ENCODE results near the gene FMNL2.

FMNL2 gene

GRCh38 chr2:152623775-152624174 is 288.8 kb downstream of the FMNL2 start:
- no peak for DNase-seq

GRCh38 chr2:152624805-152625204 is 289.8 kb downstream of the FMNL2 start:
- DNase-seq: no peak

GRCh38 chr2:152626911-152627339 is 292.0 kb downstream of the FMNL2 start:
- no peak for DNase-seq

- no peak for DNase-seq
These were observed 292.5 kb downstream of the FMNL2 start for GRCh38 chr2:152627351-152627957.

GRCh38 chr2:152629202-152629601 is 294.2 kb downstream of the FMNL2 start:
- DNase-seq: no peak

- DNase-seq: no peak
These were observed 295.5 kb downstream of the FMNL2 start for GRCh38 chr2:152630466-152630865.

- DNase-seq: no peak
These were observed 297.8 kb downstream of the FMNL2 start for GRCh38 chr2:152632736-152633135.

- peak; percentile 14 to 59 (median 48) for DNase-seq
These were observed 300.8 kb downstream of the FMNL2 start for GRCh38 chr2:152635635-152636298.

- no peak for DNase-seq
These were observed 302.3 kb downstream of the FMNL2 start for GRCh38 chr2:152637251-152637650.

- DNase-seq: no peak
These were observed 303.1 kb downstream of the FMNL2 start for GRCh38 chr2:152638056-152638455.

GRCh38 chr2:152638590-152638989 is 303.6 kb downstream of the FMNL2 start:
- DNase-seq: no peak

GRCh38 chr2:152644189-152644873 is 309.4 kb downstream of the FMNL2 start:
- no peak for DNase-seq

GRCh38 chr2:152646264-152646663 is 311.3 kb downstream of the FMNL2 start:
- no peak for DNase-seq

- DNase-seq: no peak
These were observed 311.8 kb downstream of the FMNL2 start for GRCh38 chr2:152646775-152647174.

GRCh38 chr2:152647552-152647951 is 312.6 kb downstream of the FMNL2 start:
- no peak for DNase-seq

- DNase-seq: peak in 1 of 5 donors; percentile 6
These were observed 313.4 kb downstream of the FMNL2 start for GRCh38 chr2:152648336-152648735.

- no peak for DNase-seq
These were observed 315.0 kb downstream of the FMNL2 start for GRCh38 chr2:152649997-152650396.

- no peak for DNase-seq
These were observed 315.9 kb downstream of the FMNL2 start for GRCh38 chr2:152650768-152651371.

- no peak for DNase-seq
These were observed 316.9 kb downstream of the FMNL2 start for GRCh38 chr2:152651834-152652233.

GRCh38 chr2:152655880-152656279 is 320.9 kb downstream of the FMNL2 start:
- DNase-seq: no peak

GRCh38 chr2:152657043-152657442 is 322.1 kb downstream of the FMNL2 start:
- DNase-seq: no peak

GRCh38 chr2:152658221-152658620 is 323.2 kb downstream of the FMNL2 start:
- DNase-seq: no peak

- DNase-seq: no peak
These were observed 326.1 kb downstream of the FMNL2 start for GRCh38 chr2:152661076-152661475.

GRCh38 chr2:152664725-152665124 is 329.8 kb downstream of the FMNL2 start:
- no peak for DNase-seq

Data from T-helper 1 cell (primary cell).